Left ventricle myocardium inferior (tissue), 1 donor: ENCODE data around the gene CFAP210. TPM values are rescaled to one million over a fixed set of nuclear protein-coding genes. Genes with fewer than 3 reads are reported as not detected.

Experiments used
- DNase-seq: peaks from one replicate; pipeline ENCODE4 v3.0.0-alpha.2; 2020
- H3K27ac ChIP-seq: fragments of 200-600 bp; replicated peaks from 2 replicates; pipeline ENCODE4 v1.8.0; 2021
- H3K27me3 ChIP-seq: fragments of 200-600 bp; 2 replicates; pipeline ENCODE4 v1.8.0; 2021; ENCODE audit warnings: low read depth
- H3K36me3 ChIP-seq: fragments of 200-600 bp; 2 replicates; pipeline ENCODE4 v1.8.0; 2021
- H3K4me1 ChIP-seq: fragments of 200-600 bp; 2 replicates; pipeline ENCODE4 v1.8.0; 2021
- H3K4me3 ChIP-seq: fragments of 200-600 bp; 2 replicates; pipeline ENCODE4 v1.8.0; 2021; ENCODE audit warnings: mild to moderate bottlenecking, moderate library complexity
- H3K9me3 ChIP-seq: fragments of 200-600 bp; replicated peaks from 2 replicates; pipeline ENCODE4 v1.8.0; 2021
- intact Hi-C: fragments of 100-400 bp; cut with micrococcal nuclease; formaldehyde crosslinking; loops from one replicate; pipeline ENCODE4 v1.11.0; 2022
- long read RNA-seq: library from polyadenylated mRNA; unstranded; transcript quantifications from one replicate; pipeline ENCODE4 v2.0.0, GENCODE V29; 2021
- total RNA-seq: library from RNA; stranded (reverse); fragmentation: NEBNext Ultra II Directional; extraction: Animal tissue kit (Norgen Biotek cat#: 25700); gene quantifications from one replicate; pipeline ENCODE4 v1.2.1, GENCODE V29; 2021
- TF ChIP-seq, protein P1 (sequence below): fragments of 200-600 bp; IDR thresholded peaks from 2 replicates; pipeline ENCODE4 v1.8.0; 2021; ENCODE audit warnings: antibody characterized with exemption, mild to moderate bottlenecking, borderline replicate concordance
- donor health status: DM: no; HTN: yes; CAD: no; lungs with severe emphysema.

The CFAP210 gene, protein sequence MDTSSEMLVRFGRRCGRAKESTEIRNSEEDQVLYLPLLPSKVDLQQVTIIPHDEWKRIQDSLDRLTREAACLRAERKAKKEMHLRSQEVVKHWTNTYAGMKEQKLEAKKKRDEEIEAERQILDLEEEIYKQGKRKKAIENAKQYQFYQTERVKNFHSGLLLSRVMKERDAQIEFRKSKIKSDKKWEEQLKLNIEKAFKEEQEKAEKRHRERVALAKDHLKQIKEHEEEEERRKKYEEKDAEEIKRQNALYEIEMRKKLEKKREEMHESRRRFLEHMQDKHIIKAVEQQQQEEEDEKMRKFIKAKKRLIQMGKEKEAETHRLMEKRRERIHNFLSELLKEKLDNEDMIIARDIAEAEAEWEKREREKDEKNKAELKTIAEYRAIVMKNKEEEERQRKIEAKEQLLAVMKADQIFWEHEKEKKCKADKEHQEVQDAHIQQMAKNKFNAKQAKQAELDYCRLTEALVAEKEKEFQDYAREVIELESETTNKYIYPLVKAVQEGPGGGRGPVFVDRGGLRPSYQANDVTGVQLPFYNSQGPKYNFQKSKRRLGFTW
- total RNA-seq = not detected
- long read RNA-seq = 0 reads

DNA sequence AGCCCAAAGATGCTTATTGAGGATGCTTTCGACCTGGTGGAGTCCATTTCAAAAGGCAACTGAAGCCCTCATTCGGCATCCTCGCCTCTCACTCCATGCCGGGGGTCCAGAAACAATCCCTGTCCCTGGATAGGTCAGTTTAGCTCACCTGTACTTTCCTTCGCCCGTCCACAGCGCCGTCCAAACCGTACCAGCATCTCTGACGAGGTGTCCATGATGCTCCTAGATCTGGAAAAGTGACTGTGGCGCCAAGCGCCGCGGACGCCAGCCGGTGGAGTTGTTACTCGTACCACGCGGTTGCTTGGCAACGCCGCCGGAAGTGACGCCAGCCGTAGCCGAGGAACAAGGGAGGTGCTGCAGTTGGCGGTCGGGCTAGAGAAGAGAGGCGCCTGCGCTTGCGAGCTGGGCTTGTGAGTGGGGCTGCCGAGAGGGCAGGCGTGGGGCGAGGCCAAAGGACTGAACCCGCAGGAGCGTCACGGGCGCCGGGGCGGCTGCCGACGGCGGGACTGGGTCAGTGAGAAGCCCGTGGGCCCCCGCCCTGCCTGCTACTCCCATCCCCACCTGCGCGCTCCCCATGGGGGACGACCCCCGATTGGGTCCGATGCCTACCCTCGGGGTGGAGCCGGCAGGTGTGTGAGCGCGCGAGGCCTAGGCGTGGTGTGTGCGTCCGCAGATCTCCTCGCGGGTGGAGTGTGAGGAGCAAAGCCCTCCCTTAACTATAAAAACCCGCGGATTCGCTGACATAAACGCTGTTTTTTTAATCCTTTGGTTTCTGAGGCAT is at the start of gene CFAP210, which contains the start of gene PHOSPHO2:
Gene CFAP210 (minus strand): TSS at position 293 of the 781 bp plus-strand sequence. CDS start 78 bp downstream, at position 215.
Gene PHOSPHO2 (plus strand): TSS at position 357 of the 781 bp plus-strand sequence. CDS start 6,503 bp downstream, outside the sequence.
- peak; percentile 99 for DNase-seq
- Histone ChIP-seq H3K4me3 (peak within 1 kb of the TSS; percentile 94), H3K27ac (peak within 1 kb of the TSS; percentile 88), H3K36me3 (peaks cover 7% of the 10 kb centered on the region), H3K4me1 (peaks cover 21% of the 10 kb centered on the region), H3K27me3 (no peaks in the 10 kb centered on the region), H3K9me3 (peaks cover 16% of the 10 kb centered on the region)
- TF ChIP-seq, protein P1, sequence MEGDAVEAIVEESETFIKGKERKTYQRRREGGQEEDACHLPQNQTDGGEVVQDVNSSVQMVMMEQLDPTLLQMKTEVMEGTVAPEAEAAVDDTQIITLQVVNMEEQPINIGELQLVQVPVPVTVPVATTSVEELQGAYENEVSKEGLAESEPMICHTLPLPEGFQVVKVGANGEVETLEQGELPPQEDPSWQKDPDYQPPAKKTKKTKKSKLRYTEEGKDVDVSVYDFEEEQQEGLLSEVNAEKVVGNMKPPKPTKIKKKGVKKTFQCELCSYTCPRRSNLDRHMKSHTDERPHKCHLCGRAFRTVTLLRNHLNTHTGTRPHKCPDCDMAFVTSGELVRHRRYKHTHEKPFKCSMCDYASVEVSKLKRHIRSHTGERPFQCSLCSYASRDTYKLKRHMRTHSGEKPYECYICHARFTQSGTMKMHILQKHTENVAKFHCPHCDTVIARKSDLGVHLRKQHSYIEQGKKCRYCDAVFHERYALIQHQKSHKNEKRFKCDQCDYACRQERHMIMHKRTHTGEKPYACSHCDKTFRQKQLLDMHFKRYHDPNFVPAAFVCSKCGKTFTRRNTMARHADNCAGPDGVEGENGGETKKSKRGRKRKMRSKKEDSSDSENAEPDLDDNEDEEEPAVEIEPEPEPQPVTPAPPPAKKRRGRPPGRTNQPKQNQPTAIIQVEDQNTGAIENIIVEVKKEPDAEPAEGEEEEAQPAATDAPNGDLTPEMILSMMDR = no peak
- intact Hi-C loops = no loop called here

DNA sequence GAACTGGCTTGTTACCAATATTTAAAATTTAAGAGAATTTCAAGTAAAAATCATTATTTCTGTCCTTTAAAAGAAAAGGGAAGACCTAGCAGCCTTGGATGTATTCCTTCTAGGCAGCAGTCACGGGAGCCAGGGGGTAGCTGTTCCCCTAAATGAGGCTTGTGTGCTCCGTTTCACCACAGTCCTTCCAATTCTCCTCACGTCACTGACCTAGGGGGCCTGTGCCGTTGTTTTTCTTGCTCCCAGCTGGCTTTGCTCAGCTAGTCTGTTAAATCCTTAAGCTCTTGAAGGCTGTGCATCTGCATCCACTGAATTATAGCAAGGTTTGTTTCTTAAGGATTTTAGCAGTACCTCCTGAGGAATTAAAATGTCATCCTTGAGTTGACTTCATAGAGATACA is 49.3 kb upstream of the CFAP210 start:
- H3K4me3 ChIP-seq = no peak overlapping the region
- no peaks in the 10 kb centered on the region for H3K9me3 ChIP-seq
- DNase-seq = no peak
- H3K4me1 ChIP-seq = no peaks in the 10 kb centered on the region
- no peaks in the 10 kb centered on the region for H3K27me3 ChIP-seq
- intact Hi-C loops = no loop called here
- TF ChIP-seq, protein P1 = no peak
- peak overlapping the region; percentile 6 for H3K27ac ChIP-seq
- H3K36me3 ChIP-seq = peaks cover 4% of the 10 kb centered on the region

DNA sequence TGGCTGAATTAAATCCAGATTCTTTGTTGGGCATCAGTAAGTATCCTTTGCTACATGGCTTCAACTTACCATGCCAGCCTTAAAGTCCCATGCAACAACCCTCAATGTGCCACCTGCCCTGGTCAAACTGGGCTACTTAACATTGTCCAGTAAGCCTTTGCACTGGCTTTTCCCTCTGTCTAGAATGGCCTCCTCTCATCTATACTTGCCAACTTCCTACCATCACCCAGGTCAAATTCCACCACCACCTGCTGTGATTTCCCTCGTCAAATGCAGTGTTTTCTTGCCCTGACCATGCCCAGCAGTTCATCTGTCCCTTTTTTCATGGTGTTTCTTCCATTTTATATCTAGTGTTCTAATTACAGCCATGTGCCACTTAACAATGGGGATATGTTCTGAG is 45.1 kb upstream of the CFAP210 start:
- Histone ChIP-seq H3K4me3 (peak overlapping the region; percentile 8), H3K4me1 (peaks cover 7% of the 10 kb centered on the region), H3K27ac (no peak overlapping the region), H3K9me3 (no peaks in the 10 kb centered on the region), H3K27me3 (no peaks in the 10 kb centered on the region), H3K36me3 (peaks cover 4% of the 10 kb centered on the region)
- intact Hi-C loops = no loop called here
- DNase-seq = no peak
- TF ChIP-seq, protein P1 = no peak

DNA sequence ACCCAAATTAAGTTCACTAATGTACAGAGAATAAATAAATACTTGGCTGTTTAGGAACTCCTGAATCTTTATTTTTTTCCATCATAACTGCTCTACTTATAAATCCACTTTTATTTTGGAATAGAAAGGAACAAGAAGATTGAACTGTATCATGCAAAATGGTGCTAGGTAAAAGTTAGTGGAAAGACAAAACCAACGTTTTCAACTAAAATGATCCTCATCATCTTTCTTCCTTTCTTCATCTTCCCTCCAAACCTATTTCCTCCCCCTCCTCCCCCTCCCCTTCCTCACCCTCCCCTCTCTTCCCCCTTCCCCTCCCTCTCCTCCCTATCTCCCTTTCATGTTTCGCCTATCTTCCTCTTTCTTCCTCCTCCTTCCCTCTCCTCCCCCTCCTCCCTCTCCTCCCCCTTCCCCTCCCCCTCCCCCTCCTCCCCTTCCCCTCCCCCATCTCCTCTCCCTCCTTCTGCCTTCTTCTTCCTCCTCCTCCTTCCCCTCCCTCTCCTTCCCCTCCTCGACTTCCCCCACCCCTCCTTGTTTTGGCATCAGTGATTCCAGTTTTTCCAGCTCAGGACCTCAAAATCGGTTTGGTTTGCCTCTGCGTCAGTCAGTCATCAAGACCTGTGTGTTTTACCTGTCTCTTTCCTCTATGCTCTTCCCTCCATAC is 44.5 kb upstream of the CFAP210 start:
- Histone ChIP-seq H3K4me1 (peaks cover 8% of the 10 kb centered on the region), H3K27me3 (no peaks in the 10 kb centered on the region), H3K36me3 (peaks cover 4% of the 10 kb centered on the region), H3K9me3 (no peaks in the 10 kb centered on the region), H3K27ac (peak overlapping the region; percentile 69), H3K4me3 (peak overlapping the region; percentile 78)
- intact Hi-C loops = no loop called here
- no peak for DNase-seq
- TF ChIP-seq, protein P1 = no peak

DNA sequence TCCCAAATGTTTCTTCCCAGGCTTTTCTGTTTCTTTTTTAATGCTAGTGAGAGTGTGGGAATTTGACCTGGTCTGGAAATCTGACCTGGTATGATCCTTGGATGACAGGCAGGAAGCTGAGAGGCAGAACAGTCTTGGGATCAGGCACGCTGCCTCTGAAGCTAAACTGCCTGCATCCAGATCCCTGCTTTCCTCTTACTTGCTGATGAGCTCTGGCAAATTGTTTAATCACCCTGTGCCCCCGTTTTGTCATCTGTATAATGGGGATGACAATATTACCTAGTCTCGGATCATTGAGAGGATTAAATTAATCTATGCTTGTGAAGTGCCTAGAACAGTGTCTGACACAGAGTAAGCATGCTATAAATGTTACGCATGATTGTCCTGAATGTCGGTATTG is 42.7 kb upstream of the CFAP210 start:
- DNase-seq = no peak
- Histone ChIP-seq H3K36me3 (peaks cover 4% of the 10 kb centered on the region), H3K27me3 (no peaks in the 10 kb centered on the region), H3K4me1 (peaks cover 16% of the 10 kb centered on the region), H3K27ac (peak overlapping the region; percentile 69), H3K9me3 (no peaks in the 10 kb centered on the region), H3K4me3 (peak overlapping the region; percentile 78)
- TF ChIP-seq, protein P1 = no peak
- intact Hi-C loops = no loop called here
